HG03378 (cell line): ENCODE results near the gene TMED8.
"Not testable (repeated sequence)": the region's sequence is repeated elsewhere in the genome, so short reads cannot be mapped to it uniquely, and the experiment has no call there.

Experiments
- ATAC-seq: cut with Tn5 transposase; IDR thresholded peaks from one replicate; pipeline ENCODE4 v1.9.1; 2021; ENCODE audit warnings: mild to moderate bottlenecking, moderate library complexity; ENCODE audit not compliant: unreplicated experiment

TMED8 gene

GRCh38 chr14:77376771-77377501 is at the start of gene TMED8, which contains the start of gene SAMD15:
TSS of gene TMED8 (minus strand) at chr14:77377094. CDS start at chr14:77377053, 41 bp downstream.
TSS of gene SAMD15 (plus strand) at chr14:77377379. CDS start at chr14:77377419, 40 bp downstream.
- peak; percentile 76 for ATAC-seq

GRCh38 chr14:77426396-77426795 is 49.5 kb upstream of the TMED8 start:
- ATAC-seq: no peak

- ATAC-seq: no peak
Observed at GRCh38 chr14:77424862-77425261, 48.0 kb upstream of the TMED8 start.

GRCh38 chr14:77423423-77423822 is 46.5 kb upstream of the TMED8 start, which contains the start of gene NOXRED1:
TSS of gene NOXRED1 (minus strand) at chr14:77423523. CDS start at chr14:77422889, 634 bp downstream.
- ATAC-seq: no peak

GRCh38 chr14:77421201-77421600 is 44.3 kb upstream of the TMED8 start:
- no peak for ATAC-seq

GRCh38 chr14:77416836-77417235 is 39.9 kb upstream of the TMED8 start:
- ATAC-seq: no peak

GRCh38 chr14:77416098-77416497 is 39.2 kb upstream of the TMED8 start:
- ATAC-seq: not testable (repeated sequence)

GRCh38 chr14:77415403-77416030 is 38.6 kb upstream of the TMED8 start:
- not testable (repeated sequence) for ATAC-seq

- ATAC-seq: no peak
Observed at GRCh38 chr14:77409131-77409533, 32.2 kb upstream of the TMED8 start.

GRCh38 chr14:77407158-77407557 is 30.3 kb upstream of the TMED8 start:
- ATAC-seq: no peak

- no peak for ATAC-seq
Observed at GRCh38 chr14:77406718-77407117, 29.8 kb upstream of the TMED8 start.

GRCh38 chr14:77406086-77406485 is 29.2 kb upstream of the TMED8 start:
- ATAC-seq: no peak

GRCh38 chr14:77403768-77404167 is 26.9 kb upstream of the TMED8 start:
- ATAC-seq: no peak

GRCh38 chr14:77400216-77400615 is 23.3 kb upstream of the TMED8 start:
- no peak for ATAC-seq

GRCh38 chr14:77390188-77390587 is 13.3 kb upstream of the TMED8 start:
- no peak for ATAC-seq

- ATAC-seq: no peak
Observed at GRCh38 chr14:77378701-77379100, 1.8 kb upstream of the TMED8 start.

- no peak for ATAC-seq
Observed at GRCh38 chr14:77377502-77377844, 579 bp upstream of the TMED8 start.

GRCh38 chr14:77375973-77376770 is 722 bp downstream of the TMED8 start:
- ATAC-seq: peak; percentile 3

- no peak for ATAC-seq
Observed at GRCh38 chr14:77375164-77375950, 1.5 kb downstream of the TMED8 start.

- ATAC-seq: no peak
Observed at GRCh38 chr14:77372304-77372841, 4.5 kb downstream of the TMED8 start.
